Breast epithelium (tissue), 3 donors: ENCODE results near the gene ITPR1.

ENCODE experiments used
- CTCF ChIP-seq, 3 donors: fragments of 450-650 bp; IDR thresholded peaks; one replicate each; pipeline ENCODE4 v1.5.1; 2016 to 2017; ENCODE audit warnings: antibody characterized with exemption in 3 of 3, mild to moderate bottlenecking in 3 of 3, moderate library complexity in 3 of 3
- POLR2A ChIP-seq: fragments of 450-650 bp; IDR thresholded peaks from one replicate; pipeline ENCODE4 v1.6.1; 2016; ENCODE audit warnings: antibody characterized with exemption, mild to moderate bottlenecking, moderate library complexity
- POLR2AphosphoS5 ChIP-seq, 3 donors: sonication (generic); formaldehyde crosslinking; IDR thresholded peaks; one replicate each; pipeline ENCODE4 v1.6.1; 2017; ENCODE audit warnings: antibody characterized with exemption in 3 of 3

GRCh38 chr3:4757575-4758248, 264.6 kb downstream of the ITPR1 start:
- no peak for TF ChIP-seq CTCF (IDR thresholded peaks at IDR 0.05)
- no peak for TF ChIP-seq POLR2A
- no peak for TF ChIP-seq POLR2AphosphoS5 (IDR thresholded peaks at IDR 0.05)
